Jurkat, Clone E6-1 (cell line): ENCODE measurements around the gene CD46.

ENCODE experiments used
- DNase-seq: peaks from one replicate; pipeline ENCODE4 v3.0.0-alpha.2; 2011; ENCODE audit warnings: low read depth, low spot score
- H3K4me3 ChIP-seq: 2 replicates; pipeline ENCODE4 v1.5.1; 2011; ENCODE audit warnings: mild to moderate bottlenecking, low read length, control low read depth, moderate library complexity

Gene CD46

DNA sequence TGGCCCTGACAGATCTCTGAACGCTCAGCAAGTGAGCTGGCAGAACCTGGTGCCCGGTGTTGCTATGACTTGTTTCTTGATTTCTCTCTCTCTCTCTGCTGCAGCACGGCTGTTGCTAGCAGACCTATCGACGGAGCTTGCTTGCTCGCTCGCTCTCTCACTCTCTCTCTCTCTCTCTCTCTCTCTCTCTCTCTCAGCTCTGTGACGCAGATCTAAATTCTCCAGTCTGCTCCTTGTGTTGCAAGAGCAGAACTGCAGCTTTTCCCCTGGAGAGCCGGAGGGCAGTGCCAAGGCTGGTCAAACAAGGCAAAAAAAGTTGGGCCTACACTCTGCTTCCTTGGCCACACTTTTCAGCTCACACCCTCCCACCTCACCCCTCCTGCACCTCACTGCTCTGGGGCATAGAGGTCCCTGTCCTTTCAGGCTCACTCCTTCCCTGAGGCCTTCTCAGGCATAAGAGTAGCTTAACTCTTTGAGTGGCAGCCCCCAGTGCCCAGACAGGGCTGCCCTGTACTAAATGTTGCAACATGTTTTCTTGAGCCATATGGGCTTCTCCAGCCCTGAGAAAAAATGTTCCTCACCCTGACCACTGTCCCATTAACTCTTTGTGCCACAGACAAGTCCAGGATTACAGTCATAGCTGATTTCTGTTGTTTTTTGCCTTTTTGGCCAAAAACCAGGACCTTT, 72.2 kb downstream of the CD46 start:
- H3K4me3 ChIP-seq: no peak overlapping the region
- DNase-seq: no peak

DNA sequence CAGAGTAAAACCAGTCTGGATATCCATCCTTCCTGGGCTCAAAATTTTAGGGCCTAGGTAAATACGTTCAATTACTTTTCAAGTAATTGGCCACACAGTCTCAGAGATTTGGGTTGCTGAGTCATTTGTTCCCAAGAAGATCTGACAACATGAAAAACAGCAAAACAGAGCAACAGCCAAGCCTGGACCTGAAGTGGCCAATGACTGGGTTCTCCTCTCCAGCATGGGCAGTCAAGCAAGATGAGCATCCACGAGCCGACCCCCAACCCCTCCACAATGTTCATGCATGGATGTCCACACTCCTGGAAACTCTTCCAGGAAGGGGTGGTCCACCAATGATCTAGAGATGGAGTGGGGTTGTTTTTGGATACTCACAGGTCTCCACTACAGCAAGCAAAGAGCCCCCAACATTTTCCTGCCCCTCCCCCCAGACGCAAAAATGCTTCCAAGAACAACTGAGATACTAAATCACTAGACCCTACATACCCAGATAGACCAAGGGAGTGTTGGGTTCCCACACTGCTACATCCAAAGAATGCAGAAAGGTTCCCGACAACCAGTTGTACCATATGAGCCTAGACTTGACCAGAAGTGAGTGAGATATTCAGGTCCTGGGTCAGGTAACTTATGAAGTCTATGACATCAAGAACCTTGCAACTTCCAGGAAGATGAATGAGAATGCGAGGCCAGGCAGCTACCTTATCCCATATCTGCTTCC, 73.0 kb downstream of the CD46 start:
- H3K4me3 ChIP-seq: no peak overlapping the region
- DNase-seq: no peak

DNA sequence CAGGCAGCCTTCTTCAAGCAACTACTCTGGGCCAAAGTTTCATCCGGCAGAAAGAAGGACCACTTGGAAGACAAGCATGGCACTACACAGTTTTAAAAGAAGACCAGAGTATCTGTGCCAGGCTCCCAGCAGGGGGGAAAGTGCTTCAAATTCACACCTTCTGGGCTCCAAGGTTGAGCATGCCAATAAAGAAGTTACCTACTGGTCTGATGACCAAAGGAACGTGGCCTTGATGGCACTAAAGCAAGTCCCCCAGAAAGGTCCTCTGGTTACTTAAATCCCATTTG, 73.5 kb downstream of the CD46 start:
- DNase-seq: no peak
- no peak overlapping the region for H3K4me3 ChIP-seq

DNA sequence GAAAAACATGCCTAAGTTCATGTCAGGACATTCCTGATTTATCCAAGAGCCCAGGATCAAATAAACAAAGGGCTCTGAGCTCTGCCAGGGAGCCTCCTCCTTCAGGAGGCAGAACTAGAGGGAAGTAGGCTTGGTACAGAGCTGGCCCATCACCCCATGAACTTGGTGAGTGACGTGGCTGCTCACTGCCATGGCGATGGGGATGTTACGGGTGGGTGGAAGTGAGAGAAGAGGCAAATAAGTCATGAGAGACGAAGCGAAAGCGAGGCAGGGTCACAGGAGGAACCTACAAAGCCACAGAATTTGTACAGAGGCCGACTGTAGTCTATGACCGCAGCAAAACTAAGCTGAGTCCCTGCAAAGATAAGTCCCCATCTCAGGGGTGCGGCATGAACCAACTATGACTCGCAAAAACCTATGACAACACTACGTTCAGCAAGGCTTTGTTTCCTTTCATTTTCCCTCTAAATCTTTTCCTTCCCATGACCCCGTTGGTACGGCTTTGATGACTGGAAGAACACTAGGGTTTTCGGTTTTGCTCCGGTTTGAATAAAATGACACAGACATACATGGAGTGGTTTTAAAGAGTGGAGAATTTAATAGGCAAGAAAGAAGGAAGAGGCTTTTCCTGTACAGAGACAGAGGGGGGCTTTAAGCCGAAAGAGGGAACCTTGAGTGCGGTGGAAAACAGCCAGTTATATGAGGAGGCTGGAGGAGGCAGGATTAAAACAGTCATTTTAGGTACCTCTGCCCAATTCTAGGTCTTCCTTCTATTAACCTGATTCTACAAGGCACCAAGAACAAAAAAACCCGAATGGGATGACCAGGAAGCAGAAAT, 74.1 kb downstream of the CD46 start:
- no peak for DNase-seq
- H3K4me3 ChIP-seq: no peak overlapping the region

DNA sequence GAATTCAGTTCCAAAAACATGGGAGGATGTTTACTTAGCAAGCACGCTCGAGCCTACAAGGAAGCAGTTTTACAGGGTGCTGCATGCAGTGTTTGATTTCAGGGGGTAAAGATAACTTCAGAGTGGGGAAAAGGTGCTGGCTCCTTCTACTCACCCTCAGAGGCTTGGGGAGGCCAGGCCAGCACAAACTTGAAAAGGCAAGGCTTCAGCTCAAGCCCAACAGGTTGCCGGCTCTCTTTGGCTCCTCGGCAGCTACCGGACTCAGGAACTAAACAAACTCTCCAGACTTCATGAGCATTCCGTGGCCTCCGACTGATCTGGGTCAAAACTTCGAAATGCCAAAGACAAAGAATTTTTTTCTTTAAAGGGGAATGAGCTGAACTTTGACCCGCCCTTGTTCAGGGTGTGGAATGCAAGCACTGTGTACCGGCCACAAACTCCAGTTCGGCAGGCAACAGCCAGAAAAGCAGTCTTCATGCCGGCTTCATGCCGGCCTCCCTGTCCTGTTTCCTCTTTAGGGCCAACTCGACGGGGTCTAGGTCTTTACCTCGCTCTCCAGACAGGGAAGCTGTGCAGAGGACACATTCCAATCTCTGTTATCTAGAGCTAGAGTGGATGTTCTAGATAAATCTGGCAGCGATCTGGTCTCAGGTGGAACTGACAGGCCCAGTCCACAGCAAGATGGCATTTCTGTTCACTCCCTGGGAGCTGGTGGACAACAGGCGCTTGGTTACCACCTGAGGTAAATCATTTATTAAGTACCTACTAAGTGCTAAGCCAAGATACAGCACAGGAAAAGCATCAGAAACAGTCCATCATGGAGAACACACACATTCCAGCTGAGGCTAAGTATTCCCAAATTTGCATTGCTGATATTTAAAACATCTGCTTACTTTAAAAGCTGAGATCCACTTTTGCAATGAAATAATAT, 75.0 kb downstream of the CD46 start:
- no peak for DNase-seq
- no peak overlapping the region for H3K4me3 ChIP-seq

DNA sequence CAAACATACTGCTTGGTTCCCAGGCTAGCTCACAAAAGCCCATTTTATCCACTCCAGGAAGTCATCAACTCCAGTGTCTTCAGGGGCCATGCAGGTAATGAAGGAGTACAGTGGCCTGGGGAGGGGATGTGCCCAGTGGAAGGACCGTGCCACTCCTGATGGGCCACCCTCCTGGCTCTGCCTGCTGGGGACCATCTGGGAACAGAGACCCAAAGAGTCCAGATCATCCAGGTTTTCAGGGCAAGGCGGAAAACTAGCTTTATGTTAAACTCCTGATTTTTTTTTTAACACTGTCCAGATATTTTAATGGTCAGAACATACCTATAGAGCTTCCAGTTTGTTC, 75.6 kb downstream of the CD46 start:
- DNase-seq: no peak

DNA sequence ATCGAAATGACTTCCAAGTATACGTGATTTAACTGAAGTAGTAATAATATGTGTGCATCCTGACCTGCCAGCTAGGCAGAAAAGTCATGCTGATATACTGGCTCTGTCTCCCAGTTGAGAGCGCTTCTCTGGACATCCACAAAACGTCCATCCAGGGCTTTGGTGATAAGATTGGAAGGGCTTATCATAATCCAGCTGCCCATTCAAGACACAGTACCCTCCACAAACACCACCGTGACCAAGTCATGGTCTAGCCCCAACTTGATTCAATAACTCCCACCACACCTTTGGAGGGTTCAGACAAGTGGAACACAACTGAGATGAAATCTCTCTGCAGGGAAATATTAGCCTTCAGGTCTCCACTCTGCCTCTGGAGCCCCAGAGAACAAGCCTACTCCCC, 76.2 kb downstream of the CD46 start:
- no peak for DNase-seq
- H3K4me3 ChIP-seq: no peak overlapping the region

More for the DNA sequence above, 75.6 kb downstream of the CD46 start:
- H3K4me3 ChIP-seq: no peak overlapping the region

DNA sequence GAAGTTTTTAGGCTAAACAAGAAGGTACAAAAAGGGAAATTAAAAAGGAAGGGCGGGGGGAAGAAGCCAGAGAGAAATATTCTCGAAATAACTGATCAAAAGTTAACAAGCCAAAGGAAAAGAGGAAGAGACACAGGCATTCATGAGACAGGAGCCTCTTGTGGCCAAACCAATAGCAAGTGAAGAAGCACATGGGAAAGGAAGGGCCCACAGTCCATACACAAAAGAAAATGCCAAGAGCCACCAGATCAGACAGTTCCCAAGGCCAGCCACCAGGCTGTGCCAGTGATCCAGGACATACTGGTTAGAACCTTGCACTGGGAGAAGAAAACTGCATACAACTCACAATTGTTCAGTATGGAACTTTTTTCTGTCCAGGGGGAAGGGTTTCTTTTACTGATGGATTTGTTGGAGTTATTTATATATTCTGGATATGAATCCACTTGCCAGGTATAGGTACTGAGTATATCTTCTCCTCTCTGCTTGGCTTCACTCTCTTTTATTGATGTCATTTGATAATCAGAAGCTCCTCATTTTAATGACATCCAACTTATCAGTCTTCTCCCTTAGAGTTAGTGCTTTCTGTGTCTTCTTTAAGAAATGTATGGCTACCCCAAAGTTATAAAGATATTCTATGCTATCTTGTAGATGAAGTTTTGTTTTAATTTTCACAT, 76.8 kb downstream of the CD46 start:
- peak; percentile 58 for DNase-seq
- no peak overlapping the region for H3K4me3 ChIP-seq

DNA sequence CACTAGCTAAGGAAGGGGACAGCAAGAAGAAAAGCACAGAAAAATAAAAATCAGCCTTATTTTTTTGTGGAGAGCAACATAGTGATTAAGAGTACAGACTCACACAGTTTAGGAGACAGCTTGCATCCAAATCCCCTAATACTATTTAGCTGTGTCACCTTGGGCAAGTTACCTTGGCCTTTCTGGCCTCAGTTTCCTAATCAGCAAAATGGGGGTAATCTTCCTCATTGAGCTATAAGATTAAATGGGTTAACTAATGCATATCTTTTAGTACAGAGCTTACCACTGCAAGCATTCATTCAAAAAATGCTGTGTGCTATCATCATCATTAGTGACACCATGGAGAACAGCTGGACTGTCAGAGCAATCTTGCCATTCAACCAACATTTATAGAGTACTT, 77.7 kb downstream of the CD46 start:
- no peak for DNase-seq
- no peak overlapping the region for H3K4me3 ChIP-seq

DNA sequence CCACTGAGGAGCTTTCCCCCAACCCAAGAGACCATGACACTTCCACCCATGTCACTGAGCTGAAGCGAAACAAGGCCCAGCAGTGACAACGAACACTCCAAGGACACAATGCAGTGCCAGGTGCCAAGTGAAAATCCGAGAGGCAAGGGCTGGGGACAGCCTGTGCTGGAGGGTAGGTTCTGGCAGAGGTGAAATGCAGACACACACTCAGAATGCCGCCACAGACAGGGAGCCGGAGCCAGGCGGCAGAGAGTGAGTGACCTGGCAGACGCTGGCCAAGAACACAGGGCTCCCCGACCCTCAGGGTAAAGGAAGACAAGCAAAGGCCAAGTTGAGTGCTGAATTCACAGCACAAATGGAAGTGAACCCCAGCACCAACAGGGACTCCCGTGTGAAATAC, 78.9 kb downstream of the CD46 start:
- H3K4me3 ChIP-seq: no peak overlapping the region
- no peak for DNase-seq

DNA sequence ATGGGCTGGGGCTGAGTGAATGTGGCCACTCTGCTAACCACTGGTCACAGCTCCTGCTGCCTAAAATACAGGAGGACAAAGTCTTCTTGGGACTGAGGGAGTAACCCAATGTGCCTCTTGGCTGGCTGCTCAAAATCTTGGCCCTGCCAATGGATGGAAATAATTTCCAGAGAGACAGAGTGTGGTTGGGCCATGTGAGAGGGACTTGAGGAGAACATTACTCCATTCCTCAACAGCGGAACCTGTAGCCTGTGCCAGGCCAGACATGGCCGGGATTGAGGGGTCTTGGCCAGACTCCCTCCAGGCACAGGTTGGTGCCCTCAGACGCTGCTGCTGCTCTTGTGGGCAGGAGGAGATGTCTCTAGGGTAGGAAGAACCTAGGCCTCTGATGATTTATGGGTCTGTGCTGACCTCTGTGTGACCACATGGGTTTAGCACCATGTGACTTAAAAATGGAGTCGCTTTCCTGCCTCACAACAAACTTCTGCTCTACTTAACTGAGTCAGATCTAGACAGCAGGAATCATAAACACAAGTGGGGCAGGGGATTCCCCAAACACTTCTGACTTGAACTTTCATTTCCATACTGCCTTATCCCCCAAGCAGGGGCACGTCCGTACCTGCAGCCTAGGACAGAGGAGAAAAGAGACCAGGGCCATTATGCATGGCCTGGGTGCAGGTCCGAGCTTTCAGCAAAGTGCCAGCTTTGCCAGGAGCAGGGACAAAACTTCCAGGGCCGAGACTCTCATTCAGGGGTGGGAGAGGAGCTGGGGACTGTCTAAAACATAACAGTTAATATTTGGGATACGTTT, 79.9 kb downstream of the CD46 start:
- H3K4me3 ChIP-seq: no peak overlapping the region
- DNase-seq: no peak

DNA sequence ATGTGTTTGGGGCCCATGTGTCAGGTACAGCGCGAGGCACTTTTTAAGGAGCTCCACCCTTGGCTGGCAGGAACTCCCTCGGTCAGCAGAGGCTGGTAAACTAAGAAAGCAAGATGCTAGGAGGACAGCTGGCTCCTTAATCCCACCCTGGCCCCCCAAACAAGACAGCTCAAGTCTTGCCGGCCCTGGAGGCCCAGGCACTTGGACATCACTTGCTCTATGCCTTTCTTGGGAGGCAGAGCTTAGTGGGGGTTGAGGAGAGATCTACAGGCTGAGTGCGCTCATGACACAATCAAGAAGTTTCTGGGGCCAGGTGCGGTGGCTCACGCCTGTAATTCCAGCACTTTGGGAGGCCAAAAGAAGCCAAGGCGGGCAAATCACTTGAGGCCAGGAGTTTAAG, 80.9 kb downstream of the CD46 start:
- H3K4me3 ChIP-seq: no peak overlapping the region
- DNase-seq: no peak

DNA sequence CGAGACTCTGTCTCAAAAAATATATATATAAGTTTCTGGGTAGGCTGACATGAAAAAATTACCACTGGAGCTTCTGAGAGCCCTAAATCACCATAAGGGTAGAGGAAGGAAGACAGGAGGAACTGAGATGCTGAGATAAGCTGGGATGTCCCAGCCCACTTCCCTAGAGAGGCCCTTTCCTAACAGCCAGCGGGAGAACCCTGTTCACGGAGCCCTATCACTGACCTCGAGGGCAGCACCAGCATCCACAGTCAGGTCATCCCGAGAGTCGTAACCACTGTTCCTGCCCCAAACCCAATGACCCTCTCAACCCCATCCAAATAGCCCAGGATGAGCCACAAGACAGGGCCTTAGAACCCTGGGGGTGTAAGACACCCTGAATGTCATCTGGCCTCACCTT, 81.5 kb downstream of the CD46 start:
- H3K4me3 ChIP-seq: no peak overlapping the region
- no peak for DNase-seq

DNA sequence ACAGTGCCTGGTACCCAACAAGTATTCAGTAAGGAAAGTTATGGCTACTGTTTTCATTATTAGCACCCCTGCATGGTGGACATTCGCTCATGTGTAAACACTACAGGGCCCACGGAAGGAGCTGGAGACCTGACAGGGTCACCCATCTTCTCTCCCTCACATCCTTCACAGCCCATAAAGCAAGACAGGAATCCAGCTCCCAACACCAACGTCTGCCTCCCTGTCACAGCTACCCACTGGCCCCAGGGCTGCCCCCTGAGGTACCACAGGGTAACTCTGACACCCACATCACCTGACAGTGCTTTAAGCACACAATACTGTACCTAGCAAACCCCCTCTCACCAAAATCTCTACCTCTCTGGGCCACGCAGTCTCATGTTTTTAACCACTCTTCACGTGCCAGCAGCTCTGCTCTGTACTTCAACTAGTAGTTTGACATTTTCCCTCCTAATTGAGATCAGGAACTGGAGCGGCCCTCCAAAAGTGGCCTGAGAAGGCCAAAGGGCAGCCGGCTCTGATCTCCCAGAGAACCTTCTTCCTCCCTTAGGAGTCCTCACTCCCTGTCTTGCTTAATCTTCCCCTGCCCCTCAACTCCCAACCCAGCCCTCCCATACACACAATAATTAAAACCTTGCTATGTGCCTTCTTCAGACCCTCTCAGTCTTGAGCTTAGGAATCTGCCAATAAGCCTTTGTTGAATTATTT, 82.3 kb downstream of the CD46 start:
- DNase-seq: no peak
- H3K4me3 ChIP-seq: no peak overlapping the region

DNA sequence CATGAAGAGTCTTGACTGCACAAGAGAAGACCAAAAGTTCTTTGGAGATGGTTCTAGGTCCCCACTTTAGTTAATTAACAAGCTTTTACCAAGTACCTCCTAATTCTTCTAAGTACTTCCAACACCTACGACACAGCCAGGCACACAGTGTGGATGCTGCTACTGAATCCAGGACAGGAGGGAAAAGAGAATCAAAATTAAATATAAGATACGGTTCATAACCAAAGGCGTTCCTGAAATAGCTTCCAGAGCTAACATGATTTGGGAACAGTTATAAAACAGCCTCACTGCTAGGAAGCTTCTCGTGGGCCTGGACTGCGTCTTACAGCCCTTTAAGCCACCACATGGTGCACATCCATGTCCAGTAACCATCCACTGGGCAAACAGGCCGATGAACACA, 84.1 kb downstream of the CD46 start:
- no peak for DNase-seq
- H3K4me3 ChIP-seq: no peak overlapping the region

DNA sequence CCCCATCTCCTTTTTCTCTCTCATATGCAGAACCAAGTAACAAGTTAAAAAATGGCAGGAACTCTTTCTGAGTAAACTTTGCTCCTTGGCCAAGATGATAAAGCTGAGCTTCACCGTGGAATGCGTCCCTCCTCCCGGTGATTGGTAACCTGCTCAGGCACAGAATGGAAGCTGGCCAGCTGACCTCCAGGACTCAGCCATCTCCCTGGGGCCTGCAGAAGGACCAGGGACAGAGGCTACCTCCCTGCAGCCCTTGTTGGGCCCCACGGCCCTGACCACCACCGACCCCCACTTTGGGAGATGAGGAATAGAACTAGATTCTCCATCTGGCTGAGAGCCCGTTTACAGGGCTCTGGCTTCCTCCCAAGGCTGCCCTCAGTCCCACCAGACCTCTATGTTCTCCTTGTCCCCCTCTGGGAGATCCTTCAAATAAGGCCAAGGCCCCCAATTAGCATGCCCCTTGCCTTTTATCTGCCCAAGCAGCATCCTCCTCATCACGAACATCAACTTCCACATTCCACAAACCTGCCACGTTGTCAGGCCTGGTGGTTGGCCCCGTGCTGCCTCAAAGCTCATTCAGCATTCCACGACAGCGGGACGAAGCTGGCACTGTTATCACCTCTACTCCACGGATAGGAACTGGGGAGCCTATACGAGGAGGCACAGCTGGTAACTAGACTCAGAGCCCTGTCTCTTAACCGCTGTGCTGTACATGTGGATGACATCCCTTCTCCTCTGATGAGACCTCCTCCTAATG, 84.9 kb downstream of the CD46 start:
- no peak overlapping the region for H3K4me3 ChIP-seq
- no peak for DNase-seq

DNA sequence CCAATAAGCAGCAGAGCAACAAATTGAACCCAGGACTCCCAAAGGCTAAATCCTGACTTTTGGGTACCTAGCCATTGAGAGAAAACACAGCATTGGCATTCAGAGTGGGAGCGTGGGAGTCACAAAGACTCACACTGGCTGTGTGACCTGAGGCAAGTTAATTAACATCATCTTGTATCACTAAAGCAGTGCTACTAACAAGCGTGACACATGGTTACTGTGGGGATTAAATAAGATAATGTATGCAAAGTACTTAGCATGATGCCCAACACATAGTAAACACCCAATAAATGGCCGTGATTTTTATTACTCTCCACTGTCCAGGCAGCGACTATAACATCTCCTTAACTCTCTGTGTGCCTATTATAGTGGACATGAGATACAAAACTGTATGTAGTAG, 85.8 kb downstream of the CD46 start:
- no peak for DNase-seq
- H3K4me3 ChIP-seq: no peak overlapping the region
